Fibroblast of lung (primary cell): Measurements from ENCODE around the gene CERS1.

ENCODE experiments used
- EZH2 ChIP-seq: IDR thresholded peaks from 2 replicates; pipeline ENCODE4 v1.5.1; 2012; ENCODE audit warnings: low read length, control low read depth, mild to moderate bottlenecking; ENCODE audit errors: missing control alignments
- TF ChIP-seq, protein P1 (sequence below), 2 donors: IDR thresholded peaks in 1 of 2; conservative IDR thresholded peaks in 1 of 2; 1 replicate in 1 of 2; 2 replicates in 1 of 2; pipeline ENCODE4 v1.5.1; 2011 to 2012; ENCODE audit warnings: low read length in 2 of 2, control low read depth in 1 of 2, inconsistent platforms in 1 of 2, low read depth in 1 of 2, mild to moderate bottlenecking in 1 of 2

DNA sequence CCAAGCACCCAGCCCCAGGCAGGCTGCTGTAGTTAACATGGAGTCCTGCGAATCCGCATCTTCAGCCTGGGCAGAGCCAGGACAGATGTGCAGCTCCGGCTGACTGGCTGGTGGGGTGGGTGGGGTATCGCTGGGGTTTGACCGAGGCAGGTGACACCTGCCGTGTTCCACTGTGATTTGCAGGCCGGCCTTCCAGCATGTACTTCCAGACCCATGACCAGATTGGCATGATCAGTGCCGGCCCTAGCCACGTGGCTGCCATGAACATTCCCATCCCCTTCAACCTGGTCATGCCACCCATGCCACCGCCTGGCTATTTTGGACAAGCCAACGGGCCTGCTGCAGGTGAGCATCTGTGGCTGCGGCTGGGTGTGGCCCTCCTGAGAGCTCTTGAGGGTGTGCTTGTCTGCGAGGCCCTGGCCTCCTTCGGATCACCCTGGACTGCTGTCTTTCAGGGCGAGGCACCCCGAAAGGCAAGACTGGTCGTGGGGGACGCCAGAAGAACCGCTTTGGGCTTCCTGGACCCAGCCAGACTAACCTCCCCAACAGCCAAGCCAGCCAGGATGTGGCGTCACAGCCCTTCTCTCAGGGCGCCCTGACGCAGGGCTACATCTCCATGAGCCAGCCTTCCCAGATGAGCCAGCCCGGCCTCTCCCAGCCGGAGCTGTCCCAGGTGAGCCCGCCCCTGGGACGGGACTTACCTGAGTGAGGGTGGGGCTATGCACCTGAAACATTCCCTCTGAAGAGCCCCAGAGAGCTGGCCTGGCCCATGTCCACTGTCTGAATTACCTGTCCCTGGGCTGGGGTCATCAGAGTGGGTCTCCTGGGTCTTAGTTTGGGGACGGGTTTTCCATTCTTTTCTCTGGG is 30.6 kb downstream of the CERS1 start:
- no peak for TF ChIP-seq EZH2
- TF ChIP-seq, protein P1, sequence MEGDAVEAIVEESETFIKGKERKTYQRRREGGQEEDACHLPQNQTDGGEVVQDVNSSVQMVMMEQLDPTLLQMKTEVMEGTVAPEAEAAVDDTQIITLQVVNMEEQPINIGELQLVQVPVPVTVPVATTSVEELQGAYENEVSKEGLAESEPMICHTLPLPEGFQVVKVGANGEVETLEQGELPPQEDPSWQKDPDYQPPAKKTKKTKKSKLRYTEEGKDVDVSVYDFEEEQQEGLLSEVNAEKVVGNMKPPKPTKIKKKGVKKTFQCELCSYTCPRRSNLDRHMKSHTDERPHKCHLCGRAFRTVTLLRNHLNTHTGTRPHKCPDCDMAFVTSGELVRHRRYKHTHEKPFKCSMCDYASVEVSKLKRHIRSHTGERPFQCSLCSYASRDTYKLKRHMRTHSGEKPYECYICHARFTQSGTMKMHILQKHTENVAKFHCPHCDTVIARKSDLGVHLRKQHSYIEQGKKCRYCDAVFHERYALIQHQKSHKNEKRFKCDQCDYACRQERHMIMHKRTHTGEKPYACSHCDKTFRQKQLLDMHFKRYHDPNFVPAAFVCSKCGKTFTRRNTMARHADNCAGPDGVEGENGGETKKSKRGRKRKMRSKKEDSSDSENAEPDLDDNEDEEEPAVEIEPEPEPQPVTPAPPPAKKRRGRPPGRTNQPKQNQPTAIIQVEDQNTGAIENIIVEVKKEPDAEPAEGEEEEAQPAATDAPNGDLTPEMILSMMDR (conservative IDR thresholded peaks at IDR 0.05 in 1 of 2, IDR thresholded peaks at IDR 0.05 in 1 of 2; ENCODE audit: low read depth in 1 of 2, low read length in 2 of 2) = no peak
